NCI-H460 (cell line): Measurements from ENCODE around the gene LIG4. TPM values are rescaled to one million over a fixed set of nuclear protein-coding genes. Genes with fewer than 3 reads are reported as not detected.
"Not testable (repeated sequence)": the region's sequence is repeated elsewhere in the genome, so short reads cannot be mapped to it uniquely, and the experiment has no call there.

Experiments used
- DNase-seq: peaks from one replicate; pipeline ENCODE4 v3.0.0-alpha.2; 2016; ENCODE audit warnings: low read depth; ENCODE audit errors: extremely low read depth
- polyA plus RNA-seq: library from polyadenylated mRNA; depleted of rRNA; stranded (reverse); fragments of >200 nt; gene quantifications from 2 replicates; pipeline ENCODE4 v1.2.3, GENCODE V29; 2014; cell fraction: nucleus; rRNA removed
- total RNA-seq: library from RNA; depleted of rRNA; stranded (reverse); fragments of >200 nt; shearing (Covaris generic); gene quantifications from 2 replicates; pipeline ENCODE4 v1.2.3, GENCODE V29; 2014; rRNA removed

The LIG4 gene
- total RNA-seq = 11.8 and 13.3 TPM in 2 replicates
- 10.9 and 15.5 TPM in 2 replicates for polyA plus RNA-seq

- DNase-seq = peak; percentile 76
Measured at GRCh38 chr13:108215436-108215835, at the start of gene LIG4. LIG4 (minus strand) TSS chr13:108215536; CDS start chr13:108211268, 4,268 bp downstream.

GRCh38 chr13:108263621-108264355 is 48.5 kb upstream of the LIG4 start:
- no peak for DNase-seq

- DNase-seq = no peak
Measured at GRCh38 chr13:108257248-108257647, 41.9 kb upstream of the LIG4 start.

GRCh38 chr13:108249150-108249549 is 33.8 kb upstream of the LIG4 start:
- no peak for DNase-seq

- DNase-seq = no peak
Measured at GRCh38 chr13:108230377-108230776, 15.0 kb upstream of the LIG4 start.

- no peak for DNase-seq
Measured at GRCh38 chr13:108227651-108228272, 12.4 kb upstream of the LIG4 start.

GRCh38 chr13:108226184-108226583 is 10.8 kb upstream of the LIG4 start:
- DNase-seq = no peak

GRCh38 chr13:108225440-108225839 is 10.1 kb upstream of the LIG4 start:
- no peak for DNase-seq

GRCh38 chr13:108223687-108224503 is 8.6 kb upstream of the LIG4 start:
- no peak for DNase-seq

- DNase-seq = no peak
Measured at GRCh38 chr13:108220041-108220440, 4.7 kb upstream of the LIG4 start.

- peak; percentile 85 for DNase-seq
Measured at GRCh38 chr13:108218044-108218974, 3.0 kb upstream of the LIG4 start, which contains the start of gene ABHD13. ABHD13 (plus strand) TSS chr13:108218392; CDS start chr13:108229219, 10,827 bp downstream.

GRCh38 chr13:108217307-108218043 is 2.1 kb upstream of the LIG4 start:
- DNase-seq = not testable (repeated sequence)

GRCh38 chr13:108214441-108215271 is 680 bp downstream of the LIG4 start:
- DNase-seq = no peak

- DNase-seq = no peak
Measured at GRCh38 chr13:108213946-108214345, 1.4 kb downstream of the LIG4 start.

- no peak for DNase-seq
Measured at GRCh38 chr13:108212886-108213285, 2.5 kb downstream of the LIG4 start.

GRCh38 chr13:108210551-108210950 is 4.8 kb downstream of the LIG4 start:
- no peak for DNase-seq

GRCh38 chr13:108200781-108201398 is 14.4 kb downstream of the LIG4 start:
- no peak for DNase-seq

GRCh38 chr13:108195861-108196260 is 19.5 kb downstream of the LIG4 start:
- DNase-seq = no peak
